GM21423 (cell line): ENCODE data around the gene REXO5.
"Not testable (repeated sequence)": the region's sequence is repeated elsewhere in the genome, so short reads cannot be mapped to it uniquely, and the experiment has no call there.

Experiments
- ATAC-seq: cut with Tn5 transposase; IDR thresholded peaks from one replicate; pipeline ENCODE4 v1.9.1; 2021; ENCODE audit warnings: mild to moderate bottlenecking, moderate library complexity; ENCODE audit not compliant: unreplicated experiment

REXO5 gene

DNA sequence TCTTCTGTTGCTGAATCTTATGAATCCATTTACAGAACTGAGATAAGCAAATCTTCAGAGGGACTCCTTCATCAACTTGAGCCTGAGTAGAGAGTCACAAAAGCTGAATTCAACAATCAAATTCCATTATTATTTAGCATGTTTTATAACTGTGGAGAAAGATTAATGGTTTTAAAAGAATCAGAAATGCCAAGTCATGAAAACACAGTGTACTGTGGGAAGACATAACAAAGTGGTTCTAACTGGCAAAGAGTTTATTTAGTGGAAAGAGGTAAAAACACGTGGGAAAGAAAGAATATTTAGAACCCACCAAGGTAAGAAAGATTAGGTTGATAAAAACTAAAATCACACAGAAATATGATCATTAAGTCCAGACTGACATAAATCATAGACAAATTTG is 5.0 kb upstream of the REXO5 start:
- ATAC-seq = no peak

- ATAC-seq = no peak
Observed at GRCh38 chr16:20803192-20803560, 3.2 kb upstream of the REXO5 start.

DNA sequence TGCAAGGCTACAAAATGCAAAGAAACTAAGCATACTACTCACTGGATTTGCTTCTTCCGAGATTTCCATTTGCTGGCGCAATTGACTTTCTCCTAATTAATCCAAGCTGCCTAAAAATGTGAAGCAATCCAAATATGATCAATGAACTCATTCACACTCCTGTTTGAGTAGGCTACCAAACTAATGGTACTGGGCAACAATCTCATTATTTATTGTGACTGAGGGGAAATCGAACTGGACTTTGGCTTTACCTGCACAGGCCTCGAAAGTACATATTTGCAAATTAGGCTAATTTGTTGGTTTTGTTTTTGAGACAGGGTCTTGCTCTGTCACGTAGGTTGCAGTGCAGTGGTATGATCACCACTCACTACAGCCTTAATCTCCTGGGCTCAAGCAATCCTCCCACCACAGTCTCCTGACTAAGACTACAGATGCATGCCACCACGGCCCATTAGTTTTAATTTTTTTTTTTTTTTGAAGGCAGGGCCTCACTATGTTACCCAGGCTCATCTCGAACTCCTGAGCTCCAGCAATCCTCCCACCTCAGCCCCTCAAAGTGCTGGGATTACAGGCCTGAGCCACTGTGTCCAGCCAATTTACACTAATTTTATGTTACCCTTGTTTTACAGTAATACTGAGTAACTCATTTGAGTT is 2.6 kb upstream of the REXO5 start:
- ATAC-seq = no peak

DNA sequence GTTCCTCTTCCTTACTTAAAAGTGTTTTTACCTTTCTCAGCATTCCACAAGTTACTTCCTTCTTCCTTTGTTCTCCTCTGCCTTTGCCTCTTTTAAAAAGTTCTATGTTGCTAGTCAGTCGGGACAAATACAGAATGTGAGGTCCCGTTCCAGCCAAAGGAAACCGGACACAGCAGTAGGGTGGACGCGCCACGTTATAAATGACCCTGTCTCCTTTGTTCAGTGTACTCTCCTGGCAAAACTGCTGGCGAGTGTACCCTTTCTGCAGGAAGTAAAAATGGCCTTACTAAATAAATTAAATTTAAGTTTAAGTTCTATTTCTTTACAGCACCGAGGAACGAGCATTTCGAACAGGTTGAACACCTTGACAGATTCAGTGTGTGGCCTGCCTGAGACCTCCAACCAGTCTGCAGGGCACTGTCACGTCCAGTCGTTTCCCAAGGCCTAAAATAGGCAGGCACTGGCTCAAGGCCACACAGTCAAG is 601 bp upstream of the REXO5 start:
- ATAC-seq = not testable (repeated sequence)

GRCh38 chr16:20807862-20808261 is 1.5 kb downstream of the REXO5 start:
- ATAC-seq = no peak

DNA sequence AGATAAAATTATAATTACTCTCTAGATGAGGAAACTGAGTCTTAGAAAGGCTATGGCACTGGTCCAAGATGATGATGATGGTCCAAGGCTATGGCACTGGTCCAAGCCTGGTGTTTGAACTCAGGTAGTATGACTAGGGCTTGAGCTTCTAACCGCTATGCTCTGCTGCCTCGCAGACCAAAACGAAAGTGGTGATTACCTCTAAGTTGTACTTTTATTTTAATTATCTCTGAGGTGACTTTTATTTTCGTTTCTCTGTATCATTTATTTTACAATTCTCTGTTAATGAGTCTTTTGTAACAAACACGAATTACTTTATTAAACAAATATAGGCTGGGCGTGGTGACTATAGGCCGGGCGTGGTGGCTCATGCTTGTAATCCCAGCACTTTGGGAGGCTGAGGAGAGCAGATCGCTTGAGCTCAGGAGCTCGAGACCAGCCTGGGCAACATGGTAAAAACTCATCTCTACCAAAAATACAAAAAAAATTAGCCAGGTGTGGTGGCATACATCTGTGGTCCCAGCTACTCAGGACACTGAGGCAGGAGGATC is 5.6 kb downstream of the REXO5 start:
- no peak for ATAC-seq

DNA sequence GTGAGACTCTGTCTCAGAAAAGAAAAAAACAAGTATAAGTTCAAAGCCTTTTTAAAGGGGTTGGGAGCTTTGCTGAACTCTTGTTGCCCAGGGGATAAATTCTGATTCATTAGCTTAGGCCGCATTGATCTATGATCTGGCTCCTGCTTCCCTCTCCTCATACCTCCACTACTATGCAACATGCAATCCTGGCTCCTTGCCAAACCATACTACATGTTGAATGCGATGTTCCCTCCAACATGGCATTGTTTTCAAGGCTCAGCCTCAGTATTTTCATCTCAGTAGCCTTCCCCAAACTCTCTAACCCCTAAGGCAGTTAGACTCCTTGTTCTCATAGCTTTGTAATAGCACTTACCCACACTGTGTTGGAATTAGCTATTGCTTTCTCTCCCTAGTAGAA is 6.2 kb downstream of the REXO5 start:
- no peak for ATAC-seq

DNA sequence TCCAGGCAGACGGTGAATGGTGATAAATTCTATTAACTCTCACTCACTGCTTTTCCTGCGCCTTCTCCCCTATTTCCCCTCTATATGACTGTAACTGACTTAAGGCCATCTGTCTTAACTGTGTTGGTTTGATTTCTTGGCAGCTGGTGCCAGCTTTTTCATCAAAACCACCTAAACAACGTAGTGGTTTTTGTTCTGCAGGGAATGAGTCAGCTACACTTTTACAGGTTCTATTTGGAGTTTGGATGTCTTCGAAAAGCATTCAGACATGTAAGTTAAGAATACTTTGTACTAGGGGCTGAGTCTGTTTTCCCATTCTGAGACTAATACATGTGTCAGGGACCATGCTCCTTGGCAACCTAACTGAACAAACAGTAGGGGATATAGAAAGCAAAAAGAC is 8.5 kb downstream of the REXO5 start:
- no peak for ATAC-seq

- ATAC-seq = no peak
Observed at GRCh38 chr16:20818929-20819585, 12.7 kb downstream of the REXO5 start.

DNA sequence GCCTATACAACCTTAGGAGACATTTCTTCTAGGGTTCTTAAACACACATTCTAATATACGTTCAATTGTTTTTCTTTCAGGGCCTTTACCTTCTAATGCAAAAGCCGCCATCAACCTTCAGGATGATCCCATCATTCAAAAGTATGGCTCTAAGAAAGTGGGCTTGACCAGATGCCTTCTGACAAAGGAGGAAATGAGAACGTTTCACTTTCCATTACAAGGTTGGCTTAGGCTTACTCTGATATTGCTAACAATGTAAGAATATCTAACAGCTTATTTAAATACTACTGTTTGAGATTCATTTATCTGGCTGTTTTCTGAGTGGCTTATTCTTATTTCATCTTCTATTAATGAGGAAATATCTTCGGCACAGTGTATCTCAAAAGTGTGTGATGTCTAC is 15.4 kb downstream of the REXO5 start:
- no peak for ATAC-seq

DNA sequence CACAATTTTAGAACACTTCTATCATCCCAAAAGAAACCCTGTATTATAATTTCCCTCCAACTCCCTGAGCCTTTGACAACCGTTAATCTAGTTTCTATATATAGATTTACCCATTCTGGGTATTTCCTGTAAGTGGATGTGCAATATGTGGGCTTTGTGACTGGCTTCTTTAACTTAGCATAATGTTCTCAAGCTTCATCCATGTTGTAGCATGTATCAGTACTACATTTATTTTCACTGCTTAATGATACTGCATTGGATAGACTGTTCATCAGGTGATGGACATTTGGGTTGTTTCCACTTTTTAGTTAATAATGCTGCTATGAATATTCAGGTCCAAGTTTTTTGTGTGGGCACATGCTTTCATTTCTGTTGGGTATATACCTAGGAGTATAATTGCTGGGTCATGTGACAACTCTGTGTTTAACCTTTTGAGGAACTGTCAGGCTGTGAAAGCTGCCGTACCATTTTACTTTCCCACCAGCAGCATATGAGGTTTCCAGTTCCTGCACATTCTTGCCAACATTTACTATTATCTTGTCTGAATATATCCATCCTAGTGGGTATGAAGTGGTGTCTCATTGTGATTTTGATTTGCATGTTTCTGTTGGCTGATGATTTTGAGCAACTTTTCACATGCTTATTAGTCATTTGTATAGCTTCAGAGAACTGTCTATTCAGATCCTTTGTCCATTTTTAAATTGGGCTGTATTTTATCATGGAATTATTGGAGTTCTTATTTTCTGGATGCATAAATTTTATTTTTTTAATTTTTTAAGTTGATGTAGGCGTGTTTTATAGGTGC is 16.4 kb downstream of the REXO5 start:
- ATAC-seq = no peak

DNA sequence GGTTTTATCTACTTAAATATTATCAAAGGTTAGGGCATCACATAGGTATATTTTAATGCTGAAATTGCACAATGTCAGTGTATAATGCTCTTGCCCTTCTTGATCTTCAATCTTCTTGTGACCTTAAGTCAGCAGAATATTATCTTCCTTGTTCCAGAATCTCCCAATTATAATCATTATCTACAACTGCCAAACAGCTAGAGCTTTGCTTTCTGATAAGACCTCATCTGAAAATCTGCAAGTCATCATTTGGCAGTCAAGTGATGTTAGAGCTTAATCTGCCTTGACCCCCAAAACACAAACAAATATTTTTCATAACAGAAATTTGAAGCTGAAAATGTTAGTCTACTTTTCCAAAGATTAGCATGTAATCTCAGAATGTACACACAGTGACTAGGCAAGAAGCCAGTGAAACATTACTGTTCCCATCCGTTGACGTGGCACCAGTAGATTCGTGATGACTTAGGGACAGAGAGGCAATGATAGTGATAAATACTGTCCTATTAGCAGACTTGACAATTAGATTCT is 19.8 kb downstream of the REXO5 start:
- no peak for ATAC-seq

DNA sequence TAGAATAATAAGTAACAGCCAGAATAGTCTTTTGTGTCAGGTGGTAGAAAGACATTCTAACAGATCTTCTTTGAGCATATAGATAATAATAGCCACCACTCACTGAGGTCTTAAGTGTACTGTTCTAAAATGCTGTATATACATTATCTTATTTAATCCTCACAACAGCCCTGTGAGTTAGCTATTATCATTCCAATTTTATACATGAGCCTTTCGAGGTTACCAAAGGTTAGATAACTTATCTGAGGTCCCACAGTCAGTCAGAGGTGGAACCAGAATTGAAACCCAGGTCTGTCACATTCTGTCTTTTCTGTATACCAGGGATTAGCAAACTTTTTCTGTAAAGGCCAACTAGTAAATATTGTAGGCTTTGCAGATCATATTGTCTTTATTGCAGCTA is 23.2 kb downstream of the REXO5 start:
- no peak for ATAC-seq

- ATAC-seq = no peak
Observed at GRCh38 chr16:20830372-20830771, 24.0 kb downstream of the REXO5 start.

- no peak for ATAC-seq
Observed at GRCh38 chr16:20833086-20833485, 26.8 kb downstream of the REXO5 start.

DNA sequence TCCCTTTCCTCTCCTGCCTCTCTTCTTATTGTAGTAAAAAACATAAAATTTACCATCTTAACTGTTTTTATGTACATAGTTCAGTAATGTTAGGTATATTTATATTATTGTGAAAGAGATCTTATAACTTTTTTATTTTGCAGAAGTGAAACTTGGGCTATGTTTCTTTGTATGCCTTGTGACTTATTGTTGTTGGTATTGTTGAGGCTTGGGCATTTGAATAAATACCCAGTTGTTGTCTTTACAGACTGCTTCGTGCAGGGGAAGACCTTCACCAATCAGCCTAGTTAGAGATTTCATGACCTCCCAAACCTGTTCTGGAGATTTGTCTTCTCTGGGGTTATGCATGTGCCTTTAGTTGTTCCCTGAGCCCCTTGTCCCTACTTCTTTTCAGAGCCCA is 31.9 kb downstream of the REXO5 start:
- no peak for ATAC-seq

DNA sequence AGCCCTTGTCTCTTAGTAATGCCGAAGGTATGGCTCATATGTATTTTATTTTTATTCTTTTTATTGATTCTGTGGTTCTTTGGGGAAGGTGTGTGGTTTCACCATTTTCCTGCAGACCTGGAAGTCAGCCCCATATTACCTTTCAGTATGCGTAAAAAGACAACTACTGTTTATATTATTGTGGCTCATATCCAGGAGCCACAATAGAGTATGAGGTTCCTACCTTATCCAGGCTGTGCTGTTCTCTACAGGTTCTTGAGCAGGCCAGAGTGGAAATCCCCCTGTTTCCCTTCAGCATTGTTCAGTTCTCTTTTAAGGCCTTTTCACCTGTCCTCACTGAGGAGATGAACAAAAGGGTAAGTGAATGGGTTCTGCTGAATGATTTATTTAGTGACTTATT is 33.2 kb downstream of the REXO5 start:
- ATAC-seq = no peak

GRCh38 chr16:20844054-20844453 is 37.7 kb downstream of the REXO5 start:
- ATAC-seq = no peak

- ATAC-seq = no peak
Observed at GRCh38 chr16:20844588-20844987, 38.3 kb downstream of the REXO5 start.

DNA sequence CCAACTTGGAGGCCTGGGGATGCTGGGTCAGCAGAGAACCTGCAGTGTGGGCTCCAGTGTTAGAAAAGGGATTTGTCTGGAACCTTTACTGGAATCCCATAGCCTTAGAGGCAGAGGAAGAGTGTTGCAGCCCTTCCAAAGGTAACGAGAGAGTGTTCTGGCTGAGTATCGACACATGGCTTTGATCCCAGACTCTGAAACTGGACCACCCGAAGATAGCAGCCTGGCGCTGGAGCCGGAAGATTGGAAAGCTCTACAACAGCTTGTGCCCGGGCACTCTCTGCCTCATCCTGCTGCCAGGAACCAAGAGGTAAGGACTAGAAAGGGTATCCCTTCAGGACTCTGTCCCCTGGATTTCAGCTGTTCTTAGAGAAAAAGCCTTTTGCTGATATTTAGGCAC is 39.7 kb downstream of the REXO5 start:
- ATAC-seq = no peak

GRCh38 chr16:20846551-20846950 is 40.2 kb downstream of the REXO5 start:
- ATAC-seq = no peak
